Vagina (tissue), 2 donors: ENCODE data around the gene RPS19. TPM values are rescaled to one million over a fixed set of nuclear protein-coding genes. Genes with fewer than 3 reads are reported as not detected.

ENCODE experiments used
- DNase-seq, 2 donors: peaks; one replicate each; pipeline ENCODE4 v3.0.0-alpha.2; 2017; ENCODE audit errors: extremely low spot score in 2 of 2
- H3K27ac ChIP-seq: fragments of 200-600 bp; sonication (generic); one replicate; pipeline ENCODE4 v1.5.1; 2019
- H3K27me3 ChIP-seq: fragments of 200-600 bp; sonication (generic); one replicate; pipeline ENCODE4 v1.5.1; 2019
- H3K36me3 ChIP-seq, 2 donors: fragments of 200-600 bp; sonication (generic); one replicate each; pipeline ENCODE4 v1.5.1; 2017 to 2019
- H3K4me1 ChIP-seq: fragments of 200-600 bp; sonication (generic); one replicate; pipeline ENCODE4 v1.5.1; 2019
- H3K4me3 ChIP-seq, 2 donors: fragments of 200-600 bp; sonication (generic); 1 replicate in 1 of 2; 2 replicates in 1 of 2; pipeline ENCODE4 v1.5.1; 2016 to 2019
- H3K9me3 ChIP-seq: fragments of 200-600 bp; sonication (generic); one replicate; pipeline ENCODE4 v1.5.1; 2019
- CTCF ChIP-seq, 3 experiments: fragments of 450-650 bp in 2 of 3; fragments of 200-600 bp in 1 of 3; sonication (generic) in 1 of 3; IDR thresholded peaks; one replicate each; pipeline ENCODE4 v1.5.1; 2017 to 2019; ENCODE audit warnings: antibody characterized with exemption in 3 of 3, mild to moderate bottlenecking in 2 of 3, moderate library complexity in 2 of 3
- POLR2A ChIP-seq, 2 donors: fragments of 450-650 bp; IDR thresholded peaks; one replicate each; pipeline ENCODE4 v1.6.1; 2017; ENCODE audit warnings: antibody characterized with exemption in 2 of 2, mild to moderate bottlenecking in 2 of 2, moderate library complexity in 2 of 2
- POLR2AphosphoS5 ChIP-seq, 2 donors: sonication (generic); formaldehyde crosslinking; IDR thresholded peaks; one replicate each; pipeline ENCODE4 v1.9.0; 2017; ENCODE audit warnings: antibody characterized with exemption in 2 of 2, mild to moderate bottlenecking in 2 of 2, low read depth in 1 of 2; ENCODE audit not compliant: insufficient read depth in 1 of 2
- intact Hi-C: fragments of 100-400 bp; cut with DNase I; formaldehyde crosslinking; loops from one replicate; pipeline ENCODE4 v1.15.1; 2023
- total RNA-seq: library from RNA; depleted of rRNA; stranded (reverse); fragments of >200 nt; gene quantifications from one replicate; pipeline ENCODE4 v1.2.3, GENCODE V29; 2016

Gene RPS19
- total RNA-seq, 1 donor from 2014 or later, result 1,554 TPM

- Histone ChIP-seq H3K27me3 (no peaks in the 10 kb centered on the region), H3K4me1 (peaks cover 7% of the 10 kb centered on the region), H3K27ac (no peak overlapping the region), H3K9me3 (no peaks in the 10 kb centered on the region), H3K4me3 (no peak overlapping the region), H3K36me3 (peaks cover 0 to 41% of the 10 kb centered on the region in 2 donors)
- no peak for DNase-seq
- TF ChIP-seq CTCF (IDR thresholded peaks at IDR 0.05) (no peak), POLR2A (IDR thresholded peaks at IDR 0.05) (no peak), POLR2AphosphoS5 (IDR thresholded peaks at IDR 0.05; ENCODE audit: insufficient read depth in 1 of 2, low read depth in 1 of 2) (no peak)
- intact Hi-C loops, result no loop called here
Measured at GRCh38 chr19:41892173-41892902, 32.3 kb downstream of the RPS19 start.

- Histone ChIP-seq H3K27ac (no peak overlapping the region), H3K27me3 (no peaks in the 10 kb centered on the region), H3K4me3 (no peak overlapping the region), H3K36me3 (peaks cover 0 to 55% of the 10 kb centered on the region in 2 donors), H3K9me3 (no peaks in the 10 kb centered on the region), H3K4me1 (no peaks in the 10 kb centered on the region)
- intact Hi-C loops, result no loop called here
- TF ChIP-seq CTCF (IDR thresholded peaks at IDR 0.05) (no peak), POLR2A (IDR thresholded peaks at IDR 0.05) (no peak), POLR2AphosphoS5 (IDR thresholded peaks at IDR 0.05; ENCODE audit: insufficient read depth in 1 of 2, low read depth in 1 of 2) (no peak)
- DNase-seq, result no peak
Measured at GRCh38 chr19:41893899-41894298, 33.8 kb downstream of the RPS19 start.

DNA sequence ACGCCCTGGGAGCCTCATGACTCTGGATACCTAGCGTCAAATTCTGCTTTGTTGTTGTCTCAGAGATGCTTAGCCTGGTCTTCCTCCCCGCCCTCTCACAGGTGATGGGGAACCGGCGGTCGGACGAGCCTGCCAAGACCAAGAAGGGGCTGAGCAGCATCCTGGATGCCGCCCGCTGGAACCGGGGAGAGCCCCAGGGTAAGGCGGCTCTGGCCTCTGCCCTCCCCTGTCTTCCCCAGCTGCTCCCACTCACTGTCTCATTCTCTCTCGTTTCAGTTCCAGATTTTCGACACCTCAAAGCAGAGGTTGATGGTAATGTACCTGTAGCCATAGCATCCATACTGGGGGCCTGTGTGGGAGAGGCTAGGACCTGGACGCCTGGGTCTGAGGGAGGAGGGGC lies 34.3 kb downstream of the RPS19 start:
- Histone ChIP-seq H3K27ac (no peak overlapping the region), H3K27me3 (no peaks in the 10 kb centered on the region), H3K36me3 (peaks cover 0 to 53% of the 10 kb centered on the region in 2 donors), H3K4me1 (no peaks in the 10 kb centered on the region), H3K9me3 (no peaks in the 10 kb centered on the region), H3K4me3 (no peak overlapping the region)
- no peak for TF ChIP-seq POLR2AphosphoS5 (IDR thresholded peaks at IDR 0.05; ENCODE audit: insufficient read depth in 1 of 2, low read depth in 1 of 2)
- TF ChIP-seq POLR2A (IDR thresholded peaks at IDR 0.05), result no peak
- no peak for TF ChIP-seq CTCF (IDR thresholded peaks at IDR 0.05)
- intact Hi-C loops, result no loop called here
- no peak for DNase-seq

DNA sequence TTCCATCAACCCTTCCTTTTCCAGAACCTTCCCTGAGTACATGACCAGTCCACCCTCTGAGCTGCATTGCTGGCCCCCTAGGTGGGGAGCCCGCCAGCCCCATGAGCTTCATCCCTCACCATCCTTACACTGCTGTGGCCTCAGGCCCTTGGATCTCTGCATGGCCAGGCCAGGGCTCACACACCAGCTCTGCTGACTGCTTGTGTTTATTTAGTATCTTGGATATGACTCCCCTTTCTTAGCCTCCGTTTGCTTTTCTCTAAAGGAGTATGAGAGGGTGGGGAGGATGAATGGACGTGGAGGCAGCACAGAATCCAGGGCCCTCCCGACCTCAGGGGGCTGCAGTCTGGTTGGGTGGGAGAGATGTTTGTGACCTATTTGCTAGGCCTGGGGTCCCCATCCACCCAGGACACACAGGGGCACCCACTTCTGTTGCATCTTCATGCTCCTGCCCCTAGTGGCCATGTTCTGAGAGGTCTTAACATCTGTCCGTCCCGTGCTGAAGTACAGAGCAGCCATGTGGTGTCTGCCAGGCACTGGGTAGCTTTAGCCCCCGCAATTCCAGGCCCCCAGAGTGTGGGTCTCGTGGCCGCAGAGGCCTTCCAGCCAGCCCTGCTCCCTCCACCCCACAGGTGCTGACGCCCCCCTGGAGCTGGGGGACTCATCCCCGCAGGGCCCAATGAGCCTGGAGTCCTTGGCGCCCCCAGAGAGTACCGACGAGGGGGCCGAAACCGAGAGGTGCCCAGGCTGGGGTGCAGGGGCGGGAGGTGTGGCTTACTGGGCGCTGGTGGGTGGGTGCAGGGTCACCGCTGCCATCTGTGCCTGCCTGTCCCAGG lies 35.9 kb downstream of the RPS19 start:
- no peak for DNase-seq
- Histone ChIP-seq H3K27me3 (no peaks in the 10 kb centered on the region), H3K36me3 (peaks cover 0 to 60% of the 10 kb centered on the region in 2 donors), H3K27ac (no peak overlapping the region), H3K4me3 (no peak overlapping the region), H3K9me3 (no peaks in the 10 kb centered on the region), H3K4me1 (no peaks in the 10 kb centered on the region)
- intact Hi-C loops, result no loop called here
- no peak for TF ChIP-seq POLR2A (IDR thresholded peaks at IDR 0.05)
- no peak for TF ChIP-seq CTCF (IDR thresholded peaks at IDR 0.05)
- TF ChIP-seq POLR2AphosphoS5 (IDR thresholded peaks at IDR 0.05; ENCODE audit: insufficient read depth in 1 of 2, low read depth in 1 of 2), result no peak

DNA sequence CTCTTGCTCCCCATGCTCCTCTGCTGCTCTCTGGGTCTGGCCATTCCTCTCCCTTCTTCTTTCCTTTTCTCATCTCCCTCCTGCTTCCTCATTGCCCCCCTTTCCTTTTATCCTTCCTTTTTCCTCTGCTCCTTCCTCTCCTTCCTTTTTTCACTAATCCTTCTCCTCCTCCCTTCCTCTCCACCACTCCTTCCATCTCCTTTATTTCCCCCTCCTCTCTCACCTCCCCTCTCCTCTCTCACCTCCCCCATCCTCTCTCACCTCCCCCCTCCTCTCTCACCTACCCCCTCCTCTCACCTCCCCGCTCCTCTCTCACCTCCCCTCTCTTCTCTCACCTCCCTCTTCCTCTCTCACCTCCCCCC lies 36.5 kb downstream of the RPS19 start:
- intact Hi-C loops, result no loop called here
- Histone ChIP-seq H3K36me3 (peaks cover 0 to 66% of the 10 kb centered on the region in 2 donors), H3K4me1 (no peaks in the 10 kb centered on the region), H3K27ac (no peak overlapping the region), H3K27me3 (no peaks in the 10 kb centered on the region), H3K4me3 (no peak overlapping the region), H3K9me3 (no peaks in the 10 kb centered on the region)
- DNase-seq, result no peak
- TF ChIP-seq POLR2AphosphoS5 (IDR thresholded peaks at IDR 0.05; ENCODE audit: insufficient read depth in 1 of 2, low read depth in 1 of 2), result no peak
